NCI-H128 (cell line): ENCODE results near the gene THRA.

ENCODE experiments used
- DNase-seq: peaks from one replicate; lab custom pipeline; 2025; ENCODE audit not compliant: unreplicated experiment; lab: John Stamatoyannopoulos, UW

The THRA gene

DNA sequence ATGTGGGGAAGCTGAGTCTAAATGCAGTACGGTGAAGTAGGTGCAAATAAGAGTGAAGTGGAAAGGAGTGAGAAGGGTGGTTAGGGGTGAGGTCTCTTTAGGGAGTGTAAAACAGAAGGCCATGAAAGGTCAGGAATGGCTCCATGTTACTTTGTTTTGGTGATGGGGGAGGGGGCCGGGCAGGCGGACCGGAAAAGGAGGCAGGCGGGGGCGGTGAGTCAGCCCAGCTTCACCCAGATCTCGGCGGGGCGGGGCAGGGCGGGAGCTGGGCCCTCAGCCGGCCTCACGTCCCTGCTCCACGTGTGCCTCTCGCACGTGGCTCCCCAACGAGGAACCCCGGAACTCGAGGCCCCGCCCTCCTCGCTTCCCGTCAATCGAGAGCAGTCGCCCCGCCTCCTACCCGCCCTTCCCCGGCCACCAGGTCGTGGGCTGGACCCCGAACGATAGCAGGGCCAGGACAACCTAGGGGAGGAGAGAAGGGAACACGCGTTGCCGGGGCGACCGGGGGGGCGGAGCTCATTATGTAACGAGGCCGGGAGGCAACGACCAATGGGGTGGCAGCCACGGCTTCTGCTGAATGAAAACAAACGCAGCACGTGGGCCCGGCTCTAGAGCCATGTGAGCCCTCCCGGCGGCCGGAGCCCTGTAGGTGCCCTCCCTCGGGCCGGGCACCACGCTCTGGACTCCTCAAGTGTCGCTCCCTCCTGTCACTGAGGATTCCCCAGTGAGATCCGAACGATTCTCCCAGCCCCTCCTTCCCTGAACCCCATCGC is 36.3 kb downstream of the THRA start:
- DNase-seq, result peak; percentile 81

- no peak for DNase-seq
Measured at GRCh38 chr17:40099619-40100418, 37.1 kb downstream of the THRA start.

- no peak for DNase-seq
Measured at GRCh38 chr17:40100419-40100668, 37.6 kb downstream of the THRA start, which contains the start of gene NR1D1. Gene NR1D1, minus strand, starts transcription at chr17:40100589. Its CDS starts 495 bp downstream, at chr17:40100094.

GRCh38 chr17:40100669-40101366 is 38.1 kb downstream of the THRA start:
- peak; percentile 85 for DNase-seq

DNA sequence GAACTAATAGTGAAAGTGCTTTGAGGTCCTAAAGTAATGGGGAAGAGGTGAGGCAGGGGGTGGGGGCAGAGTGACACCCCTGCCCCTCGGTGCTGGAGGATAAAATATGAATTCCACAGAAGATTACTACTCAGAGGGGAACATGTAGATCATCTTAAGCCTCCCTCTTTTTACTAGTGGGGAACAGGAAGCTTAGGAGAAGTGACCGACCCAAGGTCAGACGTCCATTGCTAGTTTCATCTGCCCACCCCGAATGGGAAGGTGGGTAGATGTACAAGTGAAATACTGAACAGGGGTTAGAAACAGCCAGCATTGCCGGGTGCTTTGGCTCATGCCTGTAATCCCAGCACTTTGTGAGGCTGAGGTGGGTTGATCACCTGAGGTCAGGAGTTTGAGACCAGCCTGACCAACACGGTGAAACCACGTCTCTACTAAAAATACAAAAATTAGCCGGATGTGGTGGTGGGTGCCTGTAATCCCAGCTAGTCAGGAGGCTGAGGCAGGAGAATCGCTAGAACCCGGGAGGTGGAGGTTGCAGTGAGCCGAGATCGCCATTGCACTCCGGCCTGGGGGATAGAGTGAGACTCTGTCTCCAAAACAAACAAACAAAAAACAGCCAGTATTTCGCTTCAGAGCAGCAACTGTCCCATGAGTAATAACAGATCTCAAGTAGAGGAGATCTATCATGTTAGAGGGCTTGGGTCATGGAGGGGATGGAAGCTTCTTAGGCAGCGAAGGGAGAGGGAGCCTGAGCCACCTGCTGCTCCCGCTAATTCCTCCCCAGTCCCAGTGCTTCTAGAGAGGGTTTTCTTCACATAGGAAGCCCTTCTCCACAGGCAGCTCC is 38.8 kb downstream of the THRA start:
- DNase-seq, result no peak

- no peak for DNase-seq
Measured at GRCh38 chr17:40103071-40103661, 40.4 kb downstream of the THRA start.

GRCh38 chr17:40103688-40104087 is 40.9 kb downstream of the THRA start:
- no peak for DNase-seq

DNA sequence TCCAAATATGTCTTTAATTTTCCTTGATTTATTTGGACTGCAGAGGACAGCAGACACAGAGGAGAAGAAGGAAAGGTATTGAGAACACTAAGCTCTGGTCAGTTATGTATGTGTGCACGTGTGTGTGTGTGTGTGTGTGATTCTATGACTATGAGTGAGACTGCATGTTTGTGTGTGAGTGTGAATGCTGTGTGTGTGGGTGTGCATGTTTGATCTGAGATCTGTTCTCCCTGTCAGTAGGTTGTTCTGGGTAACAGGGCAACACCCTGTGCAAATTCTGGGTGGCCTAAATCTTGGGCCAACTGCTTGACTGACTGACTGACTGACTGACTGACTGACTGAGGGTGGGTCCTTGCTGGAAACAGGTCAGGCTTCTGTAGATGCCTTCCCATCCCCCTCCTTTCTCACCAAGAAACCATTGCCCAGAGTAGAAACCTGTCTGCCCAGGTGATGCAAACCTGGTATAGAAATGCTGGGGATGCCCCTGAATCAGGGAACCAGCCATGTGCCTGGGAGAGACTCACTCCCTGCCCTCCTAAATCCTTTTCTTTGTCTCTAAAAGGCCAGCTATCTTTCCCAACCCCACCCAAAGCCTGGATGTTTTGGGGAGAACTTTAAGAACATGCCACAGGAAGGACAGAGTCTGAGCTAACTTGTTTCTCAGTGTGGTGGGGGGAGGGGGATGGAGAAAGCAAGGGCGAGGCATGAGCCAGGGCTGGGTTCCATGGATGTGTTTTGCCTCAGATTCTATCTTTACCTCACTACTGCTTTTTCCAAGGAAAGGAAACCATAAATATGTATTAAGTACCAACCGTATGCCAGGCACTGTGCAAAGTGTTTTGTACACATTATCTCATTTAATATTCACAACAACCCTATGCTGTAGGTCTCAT is 42.1 kb downstream of the THRA start:
- no peak for DNase-seq

GRCh38 chr17:40105861-40106759 is 43.3 kb downstream of the THRA start:
- no peak for DNase-seq

- no peak for DNase-seq
Measured at GRCh38 chr17:40106760-40107521, 44.2 kb downstream of the THRA start.

- no peak for DNase-seq
Measured at GRCh38 chr17:40107522-40108174, 44.9 kb downstream of the THRA start.

DNA sequence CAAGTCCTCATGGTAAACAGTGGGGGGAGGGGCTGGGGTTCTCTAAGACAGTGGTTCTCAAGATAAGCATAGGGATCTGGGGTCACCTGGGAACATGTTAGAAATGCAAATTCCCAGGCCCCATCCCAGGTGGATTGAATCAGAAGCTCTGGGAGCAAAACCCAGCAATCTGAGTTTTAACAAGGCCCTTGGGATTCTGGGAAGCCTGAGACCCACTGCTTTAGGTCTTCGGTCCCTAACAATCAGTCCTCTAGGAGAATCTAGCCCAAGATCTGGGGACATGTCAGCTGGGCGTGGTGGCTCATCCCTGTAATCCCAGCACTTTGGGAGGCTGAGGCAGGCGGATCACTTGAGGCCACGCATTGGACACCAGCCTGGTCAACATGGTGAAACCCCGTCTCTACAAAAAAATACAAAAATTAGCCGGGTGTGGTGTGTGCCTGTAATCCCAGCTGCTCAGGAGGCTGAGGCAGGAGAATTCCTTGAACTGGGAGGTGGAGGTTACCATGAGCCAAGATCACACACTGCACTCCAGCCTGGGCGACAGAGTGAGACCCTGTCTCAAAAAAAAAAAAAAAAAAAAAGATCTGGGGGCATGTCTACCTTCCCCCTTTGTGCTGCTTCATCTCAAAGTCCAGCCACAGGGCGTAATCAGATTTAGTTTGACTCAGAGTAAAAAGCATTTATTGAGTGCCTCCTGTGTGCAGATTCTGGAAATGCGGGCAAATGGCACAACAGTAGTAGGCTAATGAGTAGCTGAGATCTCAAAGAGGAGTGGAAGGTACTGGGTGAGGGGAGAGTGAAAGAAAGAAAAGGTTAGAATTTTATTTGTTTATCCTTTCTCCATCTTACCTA is 46.4 kb downstream of the THRA start:
- DNase-seq, result no peak

- DNase-seq, result no peak
Measured at GRCh38 chr17:40110026-40110845, 47.5 kb downstream of the THRA start.

GRCh38 chr17:40111221-40112128 is 48.7 kb downstream of the THRA start:
- peak; percentile 69 for DNase-seq
